Bone marrow (tissue), 2 donors: Measurements from ENCODE around the gene NCAPD2.
"Not testable (repeated sequence)": the region's sequence is repeated elsewhere in the genome, so short reads cannot be mapped to it uniquely, and the experiment has no call there.

Experiments
- DNase-seq, 2 donors: peaks; one replicate each; lab custom pipeline; 2025; lab: John Stamatoyannopoulos, UW

The NCAPD2 gene

DNA sequence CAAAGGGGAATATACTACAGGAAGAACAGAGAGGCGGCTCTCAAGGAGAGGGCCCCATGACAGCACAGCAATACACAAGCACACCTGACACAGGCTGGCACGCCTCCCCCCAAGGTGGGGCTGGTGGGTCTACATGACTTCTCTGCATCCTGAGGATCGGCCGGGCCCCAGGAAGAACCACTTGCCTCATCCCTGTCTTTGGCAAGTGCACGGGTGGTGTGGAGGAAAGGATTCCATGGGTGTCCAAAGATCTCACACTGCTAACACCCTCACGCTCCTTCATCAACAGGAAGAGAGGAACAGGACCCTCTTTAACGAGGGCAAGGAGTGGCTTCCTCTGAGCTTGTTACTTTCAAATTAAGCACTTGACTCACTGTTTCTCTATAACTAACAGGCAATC lies 30.7 kb upstream of the NCAPD2 start:
- DNase-seq: no peak

DNA sequence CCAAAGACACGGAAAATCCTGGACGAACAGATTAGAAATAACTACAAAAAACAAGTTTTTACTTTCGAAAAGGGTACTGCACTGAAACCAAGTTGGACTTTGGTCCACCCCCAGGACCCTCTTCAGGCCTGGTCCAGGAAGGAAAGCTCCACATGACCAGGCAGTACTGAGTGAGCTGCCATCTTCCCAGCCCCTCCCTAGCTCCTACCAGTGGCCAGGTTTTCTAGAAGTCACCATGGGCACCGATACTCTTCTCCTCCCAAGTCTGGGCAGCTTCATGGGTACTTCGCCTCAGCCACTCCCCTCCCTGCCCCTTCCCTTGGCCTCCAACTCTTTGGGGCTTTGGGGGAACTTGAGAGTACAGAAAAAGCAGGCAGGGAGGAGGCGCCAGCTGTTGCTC lies 30.0 kb upstream of the NCAPD2 start:
- no peak for DNase-seq

DNA sequence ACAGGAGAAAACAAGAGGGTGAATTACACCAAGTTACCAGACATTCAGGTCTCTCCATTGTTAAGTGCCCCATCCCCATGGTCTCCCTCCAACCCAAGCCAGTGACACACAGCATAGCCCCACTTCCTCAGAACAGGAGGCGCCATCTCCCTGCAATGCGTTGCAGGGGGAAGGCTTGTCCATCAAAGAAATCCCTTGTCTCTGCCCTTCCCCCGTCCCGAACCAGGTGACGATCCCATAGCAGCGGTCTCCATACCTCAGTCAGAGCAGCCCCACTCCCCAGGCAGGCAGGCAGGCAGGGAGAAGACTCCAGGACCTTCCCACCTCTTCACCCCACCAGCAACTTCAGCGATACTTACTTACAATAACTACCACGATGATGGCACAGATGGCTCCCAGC lies 29.4 kb upstream of the NCAPD2 start:
- no peak for DNase-seq

DNA sequence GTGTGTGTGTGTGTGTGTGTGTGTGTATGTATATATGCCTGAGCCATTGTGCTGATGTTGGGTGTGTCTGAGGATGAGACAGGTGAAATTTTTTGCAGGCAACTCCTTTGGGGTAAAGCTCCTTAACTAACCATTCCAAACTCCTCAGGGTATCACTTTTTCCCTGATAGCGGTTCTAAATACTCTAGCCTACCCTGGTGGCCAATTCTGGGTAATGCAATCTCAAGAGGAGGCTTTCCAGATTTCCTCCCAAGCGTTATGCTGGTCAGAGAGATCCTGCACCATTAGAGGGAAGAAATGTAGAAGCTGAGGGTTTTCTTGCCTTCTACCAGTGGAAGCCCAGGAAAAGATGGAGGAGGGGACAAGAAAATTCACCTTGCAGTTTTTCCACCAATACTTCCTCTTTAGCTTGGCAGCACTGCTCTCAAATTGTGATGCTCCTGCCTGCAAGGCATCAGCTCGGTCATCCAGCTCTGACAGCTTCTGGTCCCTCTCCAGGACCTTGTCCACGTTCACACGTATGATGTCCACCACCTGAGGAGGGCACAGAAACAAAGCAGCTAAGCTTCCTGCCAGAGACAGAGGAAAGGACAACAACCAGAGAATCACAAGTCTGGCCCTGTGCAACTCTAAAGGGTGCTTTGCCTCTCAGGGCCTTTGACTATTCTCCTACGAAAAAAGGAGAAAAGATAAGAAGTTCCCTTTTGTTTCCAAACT lies 28.3 kb upstream of the NCAPD2 start:
- peak in 1 of 2 donors; percentile 57 for DNase-seq

DNA sequence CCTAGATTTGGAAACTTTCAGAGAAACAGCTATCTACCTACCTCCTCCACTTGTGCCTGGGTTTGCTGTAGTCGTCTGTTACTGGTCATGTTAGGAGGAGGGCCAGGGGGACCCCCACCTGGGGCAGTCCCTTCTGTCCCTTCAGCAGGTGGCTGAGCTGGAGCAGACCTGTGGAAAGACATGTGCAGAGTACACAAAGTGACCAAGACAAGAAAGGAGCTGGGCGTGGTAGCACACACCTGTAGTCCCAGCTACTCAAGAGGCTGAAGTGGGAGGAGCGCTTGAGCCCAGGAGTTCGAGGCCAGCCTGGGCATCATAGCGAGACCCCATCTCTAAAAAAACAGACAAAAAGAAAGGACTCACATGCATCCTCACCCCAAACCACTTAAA lies 27.7 kb upstream of the NCAPD2 start:
- DNase-seq: no peak

DNA sequence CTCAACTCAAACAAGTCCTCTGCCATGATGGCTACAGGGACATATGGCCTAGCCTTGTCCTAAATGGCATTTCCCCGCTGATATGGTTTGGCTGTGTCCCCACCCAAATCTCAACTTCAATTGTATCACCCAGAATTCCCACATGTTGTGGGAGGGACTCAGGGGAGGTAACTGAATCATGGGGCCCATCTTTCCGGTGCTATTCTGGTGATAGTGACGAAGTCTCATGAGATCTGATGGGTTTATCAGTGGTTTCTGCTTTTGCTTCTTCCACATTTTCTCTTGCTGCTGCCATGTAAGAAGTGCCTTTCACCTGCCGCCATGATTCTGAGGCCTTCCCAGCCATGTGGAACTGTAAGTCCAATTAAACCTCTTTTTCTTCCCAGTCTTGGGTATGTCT lies 27.2 kb upstream of the NCAPD2 start:
- not testable (repeated sequence) for DNase-seq

DNA sequence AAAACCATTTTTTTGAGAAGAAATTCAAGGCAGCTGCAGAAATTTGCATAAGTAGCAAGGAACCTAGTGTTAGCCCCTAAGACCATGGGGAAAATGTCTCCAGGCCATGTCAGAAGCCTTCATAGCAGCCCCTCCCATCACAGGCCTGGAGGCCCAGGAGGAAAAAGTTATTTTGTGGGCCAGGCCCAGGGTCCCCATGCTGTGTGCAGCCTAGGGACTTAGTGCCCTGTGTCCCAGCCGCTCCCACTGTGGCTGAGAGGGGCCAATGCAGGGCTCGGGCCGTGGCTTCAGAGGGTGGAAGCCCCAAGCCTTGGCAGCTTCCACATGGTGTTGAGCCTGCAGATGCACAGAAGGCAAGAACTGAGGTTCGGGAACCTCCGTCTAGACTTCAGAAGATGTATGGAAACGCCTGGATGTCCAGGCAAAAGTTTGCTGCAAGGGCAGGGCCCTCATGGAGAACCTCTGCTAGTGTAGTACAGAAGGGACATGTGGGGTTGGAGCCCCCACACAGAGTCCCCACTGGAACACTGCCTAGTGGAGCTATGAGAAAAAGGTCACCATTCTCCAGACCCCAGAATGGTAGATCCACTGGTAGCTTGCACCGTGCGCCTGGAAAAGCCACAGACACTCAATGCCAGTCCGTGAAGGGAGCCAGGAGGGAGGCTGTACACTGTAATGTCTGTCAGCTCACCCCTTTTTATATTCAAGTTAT lies 26.2 kb upstream of the NCAPD2 start:
- not testable (repeated sequence) for DNase-seq

DNA sequence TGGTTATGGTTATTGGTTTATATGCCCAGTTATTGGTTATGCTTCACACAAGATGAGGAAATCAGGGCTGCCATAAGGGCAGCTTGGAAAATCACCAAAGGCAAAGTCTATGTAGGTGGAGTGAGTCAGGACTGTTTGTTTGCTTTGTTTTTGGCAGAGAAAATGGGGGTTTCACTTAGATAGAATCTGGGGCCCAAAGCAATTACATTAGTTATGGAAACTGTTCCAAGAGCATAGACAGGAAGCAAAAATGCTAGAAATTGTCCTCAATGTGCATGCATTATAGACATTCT lies 25.7 kb upstream of the NCAPD2 start:
- DNase-seq: no peak

DNA sequence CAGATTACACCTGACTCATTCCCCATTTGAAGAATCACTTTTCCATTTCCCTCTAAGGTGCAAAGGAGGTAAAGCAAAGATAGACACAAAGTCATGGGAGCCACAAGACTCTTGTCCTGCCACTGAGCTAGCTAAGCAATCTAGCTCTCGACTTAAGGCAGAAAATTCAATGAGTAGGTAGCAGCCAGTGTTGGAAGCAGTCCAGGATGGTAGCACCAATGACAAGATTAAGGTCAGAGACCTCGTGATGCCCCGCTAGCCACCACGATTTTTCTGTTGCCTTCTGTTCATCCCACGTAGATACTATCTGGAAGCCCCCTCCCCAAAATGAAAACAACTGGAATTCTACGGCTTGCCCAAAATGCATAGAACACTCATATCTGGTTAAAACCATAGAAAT lies 24.8 kb upstream of the NCAPD2 start:
- no peak for DNase-seq

DNA sequence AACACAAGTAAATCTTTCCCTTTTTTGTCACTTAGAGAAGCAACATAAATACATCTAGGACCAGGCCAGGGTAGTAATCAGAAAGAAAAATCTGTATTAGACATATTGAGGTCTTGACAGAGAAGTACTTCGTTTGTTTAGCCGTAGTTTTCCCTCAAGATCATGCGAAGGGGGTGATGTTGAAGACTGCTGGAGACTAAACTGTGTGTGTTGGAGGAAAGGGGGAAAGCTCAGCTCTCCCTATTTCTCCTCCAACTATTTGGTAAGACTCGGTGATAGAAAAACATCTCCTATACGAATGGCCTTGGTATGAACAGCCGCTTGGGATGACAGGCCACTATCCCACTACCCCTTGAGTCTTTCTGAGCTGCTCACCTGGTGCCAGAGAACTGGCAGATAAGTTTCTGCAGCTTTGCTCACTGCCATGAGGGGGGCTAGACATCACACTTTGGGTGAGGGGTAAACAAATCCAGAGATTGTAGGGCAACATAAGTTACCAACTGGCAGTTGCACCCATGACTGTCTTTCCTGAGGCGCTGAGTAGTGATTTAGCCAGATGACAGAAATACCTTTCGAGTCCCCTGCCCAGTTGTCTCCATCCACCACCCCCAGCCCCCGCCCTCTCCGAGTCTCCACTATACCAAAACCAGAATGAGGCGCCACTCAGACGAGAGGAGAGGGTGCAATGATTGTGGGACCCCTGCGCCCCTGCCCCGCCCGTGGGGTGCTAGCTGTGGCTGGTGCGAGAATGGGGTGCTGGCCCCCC lies 24.1 kb upstream of the NCAPD2 start:
- DNase-seq: no peak

DNA sequence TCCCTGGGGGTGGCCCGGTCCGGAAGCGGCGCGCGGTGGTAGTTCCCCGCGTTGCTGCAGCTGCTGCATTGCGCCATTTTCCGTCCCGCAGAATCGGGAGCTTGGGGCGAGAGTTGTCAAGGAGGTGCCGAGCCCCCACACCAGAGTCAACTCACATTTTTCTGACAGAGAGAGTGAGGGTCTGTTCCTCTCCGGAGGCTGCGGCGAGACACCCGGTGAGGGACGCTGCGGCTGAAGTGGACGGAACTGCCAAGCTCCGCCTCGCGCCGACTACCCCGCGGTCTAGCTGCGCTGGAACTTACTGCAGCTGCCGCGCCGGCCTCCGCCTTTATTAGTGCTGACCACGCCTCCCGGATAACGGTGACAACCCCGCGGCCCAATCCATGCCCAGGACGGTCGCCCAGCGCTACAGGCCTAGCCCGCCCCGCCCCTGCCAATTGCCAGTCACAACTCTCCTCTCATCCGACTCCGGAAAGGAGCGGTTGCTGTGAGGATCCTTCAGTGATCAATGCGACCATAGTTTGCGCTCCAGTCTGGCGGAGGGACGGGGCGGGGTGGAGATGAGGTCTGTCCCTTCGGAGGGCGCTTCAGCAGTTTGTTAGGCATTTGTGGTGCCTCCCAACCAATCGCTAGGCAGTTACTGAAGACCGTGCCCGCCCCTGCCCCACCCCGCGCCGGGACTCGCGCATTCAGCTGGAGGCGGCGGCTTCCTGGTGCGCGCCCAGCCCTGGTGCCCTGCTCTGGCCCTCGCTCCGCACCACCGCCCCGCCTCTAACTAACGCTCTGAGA lies 23.3 kb upstream of the NCAPD2 start, which contains the start of gene VAMP1:
Gene VAMP1, minus strand, starts transcription at position 303 of the 789 bp plus-strand sequence. Its CDS starts 146 bp downstream, at position 157.
- peak; percentile 93 to 97 for DNase-seq

DNA sequence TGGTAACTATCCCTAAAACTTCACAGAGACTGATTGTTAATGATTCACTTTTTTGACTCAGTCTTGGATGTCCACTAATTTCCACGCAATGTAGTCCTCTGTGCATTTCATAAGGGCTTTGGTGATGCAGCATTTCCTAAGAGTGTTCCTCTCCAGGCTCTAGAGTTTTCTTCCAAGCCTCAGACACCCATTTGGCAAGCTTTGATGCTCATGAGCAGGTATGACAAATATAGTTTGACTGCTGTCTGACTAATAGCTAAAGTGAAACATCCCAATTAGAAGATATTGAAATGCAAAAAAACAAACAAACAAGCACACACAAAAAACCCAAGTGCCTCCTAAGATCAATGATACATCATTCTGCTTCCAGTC lies 21.9 kb upstream of the NCAPD2 start:
- no peak for DNase-seq

DNA sequence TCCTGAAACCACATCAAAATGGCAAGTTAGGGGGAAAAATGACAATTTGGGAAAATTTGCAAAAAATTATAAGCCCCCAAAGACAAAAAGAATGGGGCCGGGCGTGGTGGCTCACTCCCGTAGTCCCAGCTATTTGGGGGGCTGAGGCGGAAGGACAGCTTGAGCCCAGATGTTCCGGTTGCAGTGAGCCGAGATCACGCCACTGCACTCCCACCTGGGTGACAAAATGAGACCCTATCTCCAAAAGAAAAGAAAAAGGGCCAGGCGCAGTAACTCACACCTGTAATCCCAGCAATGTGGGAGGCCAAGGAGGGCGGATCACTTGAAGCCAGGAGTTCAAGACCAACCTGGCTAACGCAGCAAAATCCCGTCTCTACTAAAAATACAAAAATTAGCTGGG lies 21.4 kb upstream of the NCAPD2 start:
- DNase-seq: no peak

DNA sequence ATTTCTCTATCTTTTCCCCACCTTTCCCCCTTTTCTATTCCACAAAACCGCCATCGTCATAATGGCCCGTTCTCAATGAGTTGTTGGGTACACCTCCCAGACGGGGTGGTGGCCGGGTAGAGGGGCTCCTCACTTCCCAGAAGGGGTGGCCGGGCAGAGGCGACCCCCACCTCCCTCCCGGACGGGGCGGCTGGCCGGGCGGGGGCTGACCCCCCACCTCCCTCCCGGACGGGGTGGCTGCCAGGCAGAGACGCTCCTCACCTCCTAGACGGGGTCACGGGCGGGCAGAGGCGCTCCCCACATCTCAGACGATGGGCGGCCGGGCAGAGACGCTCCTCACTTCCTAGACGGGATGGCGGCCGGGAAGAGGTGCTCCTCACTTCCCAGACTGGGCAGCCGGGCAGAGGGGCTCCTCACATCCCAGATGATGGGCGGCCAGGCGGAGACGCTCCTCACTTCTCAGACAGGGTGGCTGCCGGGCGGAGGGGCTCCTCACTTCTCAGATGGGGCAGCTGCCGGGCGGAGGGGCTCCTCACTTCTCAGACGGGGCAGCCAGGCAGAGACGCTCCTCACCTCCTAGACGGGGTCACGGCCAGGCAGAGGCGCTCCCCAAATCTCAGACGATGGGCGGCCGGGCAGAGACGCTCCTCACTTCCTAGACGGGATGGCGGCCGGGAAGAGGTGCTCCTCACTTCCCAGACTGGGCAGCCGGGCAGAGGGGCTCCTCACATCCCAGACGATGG lies 18.5 kb upstream of the NCAPD2 start:
- DNase-seq: not testable (repeated sequence)

DNA sequence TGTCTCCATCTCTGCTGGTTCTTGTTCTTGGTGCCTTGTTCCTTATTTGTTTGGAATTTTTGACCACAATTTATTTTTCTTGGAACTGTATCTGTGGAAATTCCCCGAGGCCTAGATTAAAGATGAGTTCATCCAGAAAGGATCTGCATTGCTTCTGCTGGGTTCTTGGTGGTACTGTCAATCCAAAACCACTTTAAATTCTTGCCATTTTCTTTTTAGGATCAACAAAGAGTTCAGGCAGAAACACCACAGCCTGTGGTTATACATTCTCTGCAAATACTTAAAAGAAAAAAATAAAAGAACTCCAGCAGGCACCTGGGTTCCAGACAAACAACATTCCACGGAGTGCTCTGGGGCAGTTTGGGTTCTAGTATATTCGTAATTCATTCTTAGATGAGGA lies 17.4 kb upstream of the NCAPD2 start:
- DNase-seq: no peak

DNA sequence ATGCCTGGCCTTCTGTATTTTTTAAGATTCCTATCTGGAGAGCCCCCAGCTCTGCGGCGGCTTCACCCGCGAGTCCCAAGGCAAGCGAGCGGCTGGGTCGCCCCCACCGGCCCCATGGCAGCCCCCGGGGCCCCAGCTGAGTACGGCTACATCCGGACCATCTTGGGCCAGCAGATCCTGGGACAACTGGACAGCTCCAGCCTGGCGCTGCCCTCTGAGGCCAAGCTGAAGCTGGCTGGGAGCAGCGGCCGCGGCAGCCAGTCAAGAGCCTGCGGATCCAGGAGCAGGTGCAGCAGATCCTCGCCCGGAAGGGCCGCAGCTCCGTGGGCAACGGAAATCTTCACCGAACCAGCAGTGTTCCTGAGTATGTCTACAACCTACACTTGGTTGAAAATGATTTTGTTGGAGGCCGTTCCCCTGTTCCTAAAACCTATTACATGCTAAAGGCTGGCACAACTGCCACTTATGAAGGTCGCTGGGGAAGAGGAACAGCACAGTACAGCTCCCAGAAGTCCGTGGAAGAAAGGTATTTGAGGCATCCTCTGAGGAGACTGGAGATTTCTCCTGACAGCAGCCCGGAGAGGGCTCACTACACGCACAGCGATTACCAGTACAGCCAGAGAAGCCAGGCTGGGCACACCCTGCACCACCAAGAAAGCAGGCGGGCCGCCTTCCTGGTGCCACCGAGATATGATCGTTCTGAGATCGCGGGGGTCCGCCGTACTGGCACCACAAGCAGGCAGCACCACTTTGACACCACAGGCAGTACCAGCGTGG lies 16.1 kb upstream of the NCAPD2 start:
- DNase-seq: not testable (repeated sequence)

DNA sequence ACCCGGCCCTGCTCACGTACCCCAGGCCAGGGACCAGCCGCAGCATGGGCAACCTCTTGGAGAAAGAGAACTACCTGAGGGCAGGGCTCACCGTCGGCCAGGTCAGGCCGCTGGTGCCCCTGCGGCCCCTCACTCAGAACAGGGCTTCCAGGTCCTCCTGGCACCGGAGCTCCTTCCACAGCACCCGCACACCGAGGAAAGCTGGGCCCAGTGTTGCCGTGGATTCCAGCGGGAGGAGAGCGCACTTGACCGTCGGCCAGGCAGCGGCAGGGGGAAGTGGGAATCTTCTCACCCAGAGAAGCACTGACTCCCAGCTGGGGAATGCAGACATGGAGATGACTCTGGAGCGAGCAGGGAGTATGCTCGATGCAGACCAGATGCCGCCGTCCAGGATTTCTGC lies 15.5 kb upstream of the NCAPD2 start:
- DNase-seq: no peak

DNA sequence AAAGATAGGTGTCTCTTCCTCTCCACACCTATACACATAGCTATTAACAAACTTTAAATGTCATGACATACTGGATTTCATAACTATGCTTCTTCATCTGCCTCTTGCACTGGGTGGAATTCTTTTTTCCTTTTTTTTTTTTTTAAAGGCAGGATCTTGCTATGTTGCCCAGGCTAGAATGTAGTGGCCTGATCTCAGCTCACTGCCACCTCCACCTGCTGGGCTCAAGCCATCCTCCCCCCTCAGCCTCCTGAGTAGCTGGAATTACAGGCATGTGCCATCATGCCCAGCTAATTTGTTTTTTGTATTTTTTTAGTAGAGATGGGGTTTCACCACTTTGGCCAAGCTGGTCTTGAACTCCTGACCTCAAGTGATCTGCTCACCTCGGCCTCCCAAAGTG lies 5.7 kb upstream of the NCAPD2 start:
- DNase-seq: no peak

DNA sequence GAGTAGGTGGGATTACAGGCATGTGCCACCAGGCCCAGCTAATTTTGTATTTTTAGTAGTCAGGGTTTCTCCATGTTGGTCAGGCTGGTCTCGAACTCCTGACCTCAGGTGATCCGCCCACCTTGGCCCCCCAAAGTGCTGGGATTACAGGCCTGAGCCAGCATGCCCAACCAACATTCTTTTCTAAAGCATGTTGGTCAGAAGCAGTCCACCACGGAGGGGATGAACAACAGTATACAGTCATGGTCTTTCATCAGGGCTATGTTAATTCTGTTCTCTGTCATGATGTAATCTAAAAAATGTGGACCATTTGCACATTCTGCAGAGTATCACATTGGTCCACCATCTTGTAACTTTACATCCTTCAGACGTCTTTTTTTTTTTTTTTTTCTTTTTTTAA lies 4.5 kb upstream of the NCAPD2 start:
- DNase-seq: no peak

DNA sequence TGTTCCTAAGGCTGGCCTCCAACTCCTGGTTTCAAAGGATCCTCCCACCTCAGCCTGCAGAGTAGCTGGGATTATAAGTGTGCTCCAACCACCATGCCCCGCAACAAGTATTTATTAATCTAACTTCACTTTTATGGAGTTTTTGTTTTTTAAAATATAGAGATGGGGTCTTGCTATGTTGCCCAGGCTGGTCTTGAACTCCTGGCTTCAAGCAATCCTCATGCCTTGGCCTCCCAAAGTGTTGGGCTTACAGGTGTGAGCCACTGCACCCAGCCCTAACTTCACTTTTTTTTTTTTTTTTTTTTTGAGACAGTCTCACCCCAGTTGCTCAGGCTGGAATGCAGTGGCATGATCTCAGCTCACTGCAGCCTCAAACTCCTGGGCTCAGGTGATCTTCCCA lies 3.2 kb upstream of the NCAPD2 start:
- not testable (repeated sequence) for DNase-seq
